Measurements from ENCODE around the gene KIF4B.

GRCh38 chr5:155052532-155052931 lies 39.0 kb downstream of the KIF4B start:
- TF ChIP-seq CTCF (optimal IDR thresholded peaks at IDR 0.05 in 1 of 3, IDR thresholded peaks at IDR 0.05 in 1 of 3, conservative IDR thresholded peaks at IDR 0.05 in 1 of 3; ENCODE audit: extremely low read depth in 1 of 3, insufficient read depth in 2 of 3, low read length in 3 of 3): no peak
- no peak for TF ChIP-seq EZH2 (IDR thresholded peaks at IDR 0.05; ENCODE audit: low read length)

Measured in keratinocyte (primary cell).